Neural progenitor cell (in vitro differentiated cells): ENCODE data around the gene MVK. TPM values are rescaled to one million over a fixed set of nuclear protein-coding genes. Genes with fewer than 3 reads are reported as not detected.

Experiments used
- DNase-seq: peaks from one replicate; pipeline ENCODE4 v3.0.0-alpha.2; 2016; ENCODE audit warnings: low spot score
- H2AFZ ChIP-seq: fragments of 200-600 bp; sonication (generic); replicated peaks from 2 replicates; pipeline ENCODE4 v1.6.1; 2016; ENCODE audit warnings: antibody characterized with exemption
- H3F3A ChIP-seq: fragments of 200-600 bp; sonication (generic); 2 replicates; pipeline ENCODE4 v1.6.1; 2016; ENCODE audit warnings: antibody characterized with exemption, low read depth
- H3K27ac ChIP-seq: fragments of 200-600 bp; sonication (generic); 2 replicates; pipeline ENCODE4 v1.5.1; 2016; ENCODE audit warnings: mild to moderate bottlenecking
- H3K27me3 ChIP-seq: fragments of 200-600 bp; sonication (generic); 2 replicates; pipeline ENCODE4 v1.6.1; 2016; ENCODE audit warnings: mild to moderate bottlenecking, moderate library complexity
- H3K36me3 ChIP-seq: fragments of 200-600 bp; sonication (generic); 2 replicates; pipeline ENCODE4 v1.5.1; 2016
- H3K4me1 ChIP-seq: fragments of 200-600 bp; sonication (generic); 2 replicates; pipeline ENCODE4 v1.6.1; 2016; ENCODE audit warnings: mixed run types
- H3K4me2 ChIP-seq: fragments of 200-600 bp; sonication (generic); 2 replicates; pipeline ENCODE4 v1.6.1; 2016
- H3K4me3 ChIP-seq: fragments of 200-600 bp; sonication (generic); 2 replicates; pipeline ENCODE4 v1.5.1; 2016
- H3K79me2 ChIP-seq: fragments of 200-600 bp; sonication (generic); 2 replicates; pipeline ENCODE4 v1.6.1; 2016; ENCODE audit warnings: low read depth
- H3K9ac ChIP-seq: fragments of 200-600 bp; sonication (generic); 2 replicates; pipeline ENCODE4 v1.6.1; 2016
- H3K9me3 ChIP-seq: fragments of 200-600 bp; sonication (generic); 2 replicates; pipeline ENCODE4 v1.5.1; 2016; ENCODE audit warnings: low read depth
- H4K20me1 ChIP-seq: fragments of 200-600 bp; sonication (generic); 2 replicates; pipeline ENCODE4 v1.6.1; 2016; ENCODE audit warnings: low read depth
- H3K27ac Mint-ChIP-seq: 3 replicates; pipeline ENCODE4 v1.8.0; 2021; ENCODE audit warnings: mixed read lengths
- H3K27me3 Mint-ChIP-seq: 2 replicates; pipeline ENCODE4 v1.8.0; 2022; ENCODE audit warnings: low read depth, mild to moderate bottlenecking, inconsistent platforms, moderate library complexity, mixed read lengths; ENCODE audit not compliant: insufficient read depth
- H3K36me3 Mint-ChIP-seq: 3 replicates; pipeline ENCODE4 v1.8.0; 2021; ENCODE audit warnings: mixed read lengths
- H3K4me1 Mint-ChIP-seq: 3 replicates; pipeline ENCODE4 v1.8.0; 2021; ENCODE audit warnings: mixed read lengths
- H3K4me3 Mint-ChIP-seq: 3 replicates; pipeline ENCODE4 v1.8.0; 2021; ENCODE audit warnings: mild to moderate bottlenecking, moderate library complexity, mixed read lengths
- H3K9me3 Mint-ChIP-seq: 3 replicates; pipeline ENCODE4 v1.8.0; 2020; ENCODE audit warnings: mixed read lengths
- CTCF ChIP-seq: fragments of 200-600 bp; sonication (generic); IDR thresholded peaks from 2 replicates; pipeline ENCODE4 v1.5.1; 2017; ENCODE audit warnings: antibody characterized with exemption, mild to moderate bottlenecking
- EZH2 ChIP-seq: fragments of 200-600 bp; sonication (generic); IDR thresholded peaks from 2 replicates; pipeline ENCODE4 v1.6.1; 2017; ENCODE audit warnings: antibody characterized with exemption, mild to moderate bottlenecking, moderate library complexity
- EZH2phosphoT487 ChIP-seq: fragments of 200-600 bp; sonication (generic); IDR thresholded peaks from 2 replicates; pipeline ENCODE4 v1.6.1; 2017; ENCODE audit warnings: antibody characterized with exemption
- total RNA-seq: library from RNA; depleted of rRNA; stranded (reverse); fragments of >200 nt; gene quantifications from 2 replicates; pipeline ENCODE4 v1.2.3, GENCODE V29; 2015; ENCODE audit warnings: low replicate concordance

MVK gene
- total RNA-seq, 1 donor from 2014 or later, result 8.3 TPM

- peaks cover 2% of the 10 kb centered on the region for H3K9me3 Mint-ChIP-seq
- H2AFZ ChIP-seq, result no peak overlapping the region
- peaks cover 31% of the 10 kb centered on the region for H3K27me3 Mint-ChIP-seq
- H3K4me3 ChIP-seq, result no peak overlapping the region
- TF ChIP-seq EZH2phosphoT487 (no peak), CTCF (no peak), EZH2 (no peak)
- no peak overlapping the region for H3K4me3 Mint-ChIP-seq
- H3K27ac Mint-ChIP-seq, result no peak overlapping the region
- H3F3A ChIP-seq, result peaks cover 21% of the 10 kb centered on the region
- H3K4me1 ChIP-seq, result peaks cover 34% of the 10 kb centered on the region
- no peaks in the 10 kb centered on the region for H3K27me3 ChIP-seq
- peaks cover 23% of the 10 kb centered on the region for H3K4me1 Mint-ChIP-seq
- H4K20me1 ChIP-seq, result no peaks in the 10 kb centered on the region
- H3K27ac ChIP-seq, result no peak overlapping the region
- no peak for DNase-seq
- H3K9me3 ChIP-seq, result no peaks in the 10 kb centered on the region
- H3K79me2 ChIP-seq, result no peaks in the 10 kb centered on the region
- no peak overlapping the region for H3K9ac ChIP-seq
- no peaks in the 10 kb centered on the region for H3K36me3 ChIP-seq
- H3K36me3 Mint-ChIP-seq, result no peaks in the 10 kb centered on the region
- no peak overlapping the region for H3K4me2 ChIP-seq
These were observed 54.0 kb downstream of the MVK start for GRCh38 chr12:109627633-109628032.

- no peak overlapping the region for H3K4me2 ChIP-seq
- no peaks in the 10 kb centered on the region for H3K36me3 Mint-ChIP-seq
- no peak overlapping the region for H3K9ac ChIP-seq
- no peak overlapping the region for H3K4me3 ChIP-seq
- H3K9me3 Mint-ChIP-seq, result peaks cover 4% of the 10 kb centered on the region
- no peak overlapping the region for H3K27ac ChIP-seq
- peak overlapping the region; percentile 60 for H3K4me3 Mint-ChIP-seq
- H3K9me3 ChIP-seq, result no peaks in the 10 kb centered on the region
- H4K20me1 ChIP-seq, result no peaks in the 10 kb centered on the region
- peaks cover 17% of the 10 kb centered on the region for H3K4me1 Mint-ChIP-seq
- no peak overlapping the region for H3K27ac Mint-ChIP-seq
- H3K36me3 ChIP-seq, result no peaks in the 10 kb centered on the region
- peaks cover 35% of the 10 kb centered on the region for H3K27me3 Mint-ChIP-seq
- H3K4me1 ChIP-seq, result peaks cover 31% of the 10 kb centered on the region
- no peak for DNase-seq
- H3K27me3 ChIP-seq, result no peaks in the 10 kb centered on the region
- peaks cover 19% of the 10 kb centered on the region for H3F3A ChIP-seq
- TF ChIP-seq EZH2phosphoT487, result no peak
- no peak for TF ChIP-seq CTCF
- TF ChIP-seq EZH2, result no peak
- no peak overlapping the region for H2AFZ ChIP-seq
- no peaks in the 10 kb centered on the region for H3K79me2 ChIP-seq
These were observed 56.5 kb downstream of the MVK start for GRCh38 chr12:109630107-109630506.

GRCh38 chr12:109630815-109631214, 57.2 kb downstream of the MVK start:
- no peak for TF ChIP-seq CTCF
- TF ChIP-seq EZH2, result no peak
- no peak for TF ChIP-seq EZH2phosphoT487
- Mint-ChIP-seq H3K27me3 (peaks cover 34% of the 10 kb centered on the region), H3K27ac (peak overlapping the region; percentile 67), H3K9me3 (peaks cover 4% of the 10 kb centered on the region), H3K4me1 (peaks cover 13% of the 10 kb centered on the region), H3K36me3 (no peaks in the 10 kb centered on the region), H3K4me3 (peak overlapping the region; percentile 24)
- H3K27me3 ChIP-seq, result no peaks in the 10 kb centered on the region
- no peak for DNase-seq
- H3F3A ChIP-seq, result peaks cover 12% of the 10 kb centered on the region
- no peak overlapping the region for H3K27ac ChIP-seq
- H3K36me3 ChIP-seq, result no peaks in the 10 kb centered on the region
- peaks cover 24% of the 10 kb centered on the region for H3K4me1 ChIP-seq
- no peak overlapping the region for H3K4me2 ChIP-seq
- H4K20me1 ChIP-seq, result no peaks in the 10 kb centered on the region
- H3K9ac ChIP-seq, result no peak overlapping the region
- no peaks in the 10 kb centered on the region for H3K9me3 ChIP-seq
- H3K79me2 ChIP-seq, result no peaks in the 10 kb centered on the region
- H3K4me3 ChIP-seq, result no peak overlapping the region
- H2AFZ ChIP-seq, result no peak overlapping the region
